Stimulated activated CD8-positive, alpha-beta memory T cell treated with anti-CD3 and anti-CD28 coated beads, Interleukin-15, amount 100 ng/mL, for 1 hour (primary cell): ENCODE results near the gene PPM1A.
"Not testable (repeated sequence)": the region's sequence is repeated elsewhere in the genome, so short reads cannot be mapped to it uniquely, and the experiment has no call there.

Source experiments
- DNase-seq: peaks from one replicate; pipeline ENCODE4 v3.0.0-alpha.2; 2020; ENCODE audit warnings: low read depth

Gene PPM1A

GRCh38 chr14:60266021-60266937 lies 17.3 kb downstream of the PPM1A start:
- no peak for DNase-seq

- DNase-seq, result no peak
These were observed 23.2 kb downstream of the PPM1A start for GRCh38 chr14:60272177-60272576.

GRCh38 chr14:60273956-60274355 lies 24.9 kb downstream of the PPM1A start:
- no peak for DNase-seq

DNA sequence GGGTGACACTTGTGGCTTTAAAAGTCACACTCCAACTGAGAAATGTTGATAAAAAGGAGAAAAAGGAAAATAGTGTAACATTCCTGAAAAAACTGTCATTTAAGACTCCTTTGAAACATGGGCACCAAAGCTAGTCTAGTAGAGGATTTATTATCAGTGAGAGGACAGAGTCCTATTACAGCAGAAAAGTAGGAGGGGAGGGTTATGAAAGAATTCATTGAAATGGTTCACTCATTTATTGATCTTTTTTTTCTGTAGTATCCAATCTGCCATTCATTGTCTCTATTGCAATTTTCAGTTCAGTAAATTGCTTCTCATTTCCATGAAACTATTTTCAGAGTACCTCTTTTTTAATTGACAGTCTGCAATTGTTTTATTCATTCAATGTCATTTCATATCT lies 25.4 kb downstream of the PPM1A start:
- no peak for DNase-seq

- DNase-seq, result no peak
These were observed 26.9 kb downstream of the PPM1A start for GRCh38 chr14:60275932-60276331.

DNA sequence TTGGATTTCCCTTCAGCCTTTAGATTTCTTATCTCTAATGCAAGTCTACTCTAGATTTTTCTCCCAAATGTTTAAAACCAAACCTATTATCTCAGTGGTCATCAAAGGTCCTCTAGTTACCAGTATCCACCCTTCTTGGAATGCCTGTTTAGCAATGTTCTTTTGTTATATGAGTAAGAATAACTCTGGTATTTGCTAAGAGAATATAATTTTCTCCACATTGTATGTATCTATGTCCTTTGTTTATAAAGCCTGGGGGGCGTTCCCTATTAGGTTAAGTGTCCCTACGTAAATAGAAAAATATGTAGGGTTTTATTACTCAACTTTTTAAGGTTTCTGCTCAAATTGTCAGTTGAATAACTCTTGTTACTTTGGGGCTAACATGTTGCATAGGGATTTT lies 27.3 kb downstream of the PPM1A start:
- DNase-seq, result no peak

DNA sequence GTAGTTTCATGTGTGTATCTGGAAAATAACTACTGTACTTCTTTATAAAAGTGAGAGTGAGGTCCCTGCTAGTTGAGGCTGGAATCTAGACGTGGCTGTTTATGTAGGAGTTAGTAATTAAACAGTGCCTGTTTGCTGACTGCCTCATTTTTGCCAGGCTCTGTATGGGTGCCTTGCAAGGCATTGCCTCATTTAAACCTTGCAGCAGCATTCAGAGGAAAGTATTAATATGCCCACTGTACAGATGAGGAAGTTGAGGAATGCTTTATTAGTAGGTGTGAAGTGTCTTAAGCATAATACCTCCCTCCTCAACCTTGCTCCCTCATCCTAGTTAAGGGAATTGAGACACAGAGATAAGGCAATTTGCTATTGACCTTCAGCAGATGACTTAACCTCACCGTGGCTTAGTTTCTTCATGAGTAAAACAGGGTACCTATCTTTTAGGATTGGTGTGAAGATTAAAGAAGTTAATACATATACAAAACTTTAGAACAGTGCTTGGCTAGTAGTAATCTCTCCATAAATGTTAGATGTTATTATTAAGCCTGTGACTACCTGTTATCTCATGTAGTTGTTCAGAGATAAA lies 28.7 kb downstream of the PPM1A start:
- DNase-seq, result no peak

- no peak for DNase-seq
These were observed 29.3 kb downstream of the PPM1A start for GRCh38 chr14:60278350-60278749.

GRCh38 chr14:60287452-60287851 lies 38.4 kb downstream of the PPM1A start:
- DNase-seq, result no peak

- DNase-seq, result no peak
These were observed 39.3 kb downstream of the PPM1A start for GRCh38 chr14:60288279-60288678.

DNA sequence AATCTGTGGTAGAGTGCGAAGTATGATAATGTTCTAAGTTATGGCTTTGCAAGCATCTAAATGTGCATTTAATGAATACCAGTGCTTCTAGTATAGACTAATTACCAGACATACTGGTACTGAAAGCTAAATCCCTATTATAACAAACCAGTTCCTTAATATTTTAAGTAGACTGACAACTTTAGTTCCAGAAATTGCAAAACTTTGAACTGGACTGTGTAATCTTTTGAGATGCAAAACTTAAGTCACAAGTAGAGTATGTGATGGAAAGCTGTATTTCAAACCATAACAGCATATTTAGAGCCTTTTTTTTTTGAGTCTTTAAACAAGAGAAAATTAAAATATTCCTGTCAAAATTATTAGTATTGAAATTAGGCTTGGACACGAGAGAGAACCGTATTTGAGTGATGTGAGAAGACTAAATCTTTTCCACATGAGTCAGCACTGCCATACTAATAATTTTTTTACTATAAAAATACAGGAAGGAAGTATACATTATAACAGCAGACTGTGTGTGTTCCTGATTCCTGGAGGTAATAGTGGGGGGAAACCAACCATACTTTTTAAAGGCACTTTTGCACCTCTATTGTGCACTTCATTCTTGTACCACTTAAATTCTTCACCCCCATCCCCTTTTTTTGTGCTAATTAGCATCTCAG lies 45.5 kb downstream of the PPM1A start:
- DNase-seq, result no peak

DNA sequence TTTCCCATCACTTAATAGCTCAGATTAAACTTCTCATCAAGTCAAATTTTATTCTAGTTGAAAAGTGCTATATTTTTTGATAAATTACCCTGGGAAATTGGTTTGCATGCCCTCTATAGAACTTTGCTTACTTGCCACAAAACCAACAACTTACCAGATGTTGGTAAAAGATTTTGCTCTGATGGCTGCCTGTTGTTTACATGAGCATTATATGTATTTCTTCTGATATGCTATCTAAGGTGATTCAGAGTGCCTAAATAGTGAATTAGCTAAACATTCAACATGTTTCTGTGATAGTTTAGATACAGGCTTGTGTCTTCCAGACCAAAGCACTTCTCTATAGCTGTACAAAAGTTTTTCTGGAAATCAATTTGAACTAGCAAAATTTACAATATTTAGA lies 51.0 kb downstream of the PPM1A start:
- DNase-seq, result no peak

DNA sequence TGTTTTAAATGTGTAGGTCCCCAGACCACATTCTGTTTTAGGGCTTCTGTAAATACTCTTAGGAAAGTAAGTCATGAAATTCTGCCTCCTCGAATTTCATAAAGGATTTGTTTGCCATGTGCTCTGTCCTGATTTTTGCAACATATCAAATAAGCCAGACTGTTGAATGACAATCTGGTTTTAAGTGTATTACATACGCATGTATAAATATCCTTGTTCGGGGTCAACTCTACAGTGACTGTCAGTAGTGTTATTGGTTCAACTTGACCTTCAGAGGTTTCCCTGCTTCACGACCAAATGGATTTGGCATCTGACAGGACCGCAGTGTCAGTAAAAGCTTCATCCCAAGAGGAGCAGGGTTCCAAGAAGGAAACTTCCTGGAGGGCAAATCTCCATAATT lies 52.7 kb downstream of the PPM1A start:
- no peak for DNase-seq

DNA sequence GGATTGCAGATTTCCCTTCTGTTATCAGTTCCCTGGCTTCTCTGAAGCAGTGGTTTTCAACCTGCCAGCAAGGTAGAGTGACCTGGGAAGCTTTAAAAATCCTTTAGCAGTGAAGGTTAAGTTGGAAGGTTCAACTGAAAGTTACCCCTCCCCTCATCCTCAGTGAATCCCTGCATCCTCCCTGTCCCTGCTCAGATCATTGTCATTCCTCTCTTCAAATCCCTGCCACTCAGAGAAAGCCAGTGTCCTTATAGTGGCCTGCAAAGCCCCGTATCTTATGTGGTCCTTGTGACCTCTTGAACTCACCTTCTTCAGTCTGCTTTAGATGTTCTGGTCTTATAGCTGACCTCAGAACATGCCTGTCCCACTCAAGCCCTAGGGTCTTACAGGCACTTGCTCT lies 53.6 kb downstream of the PPM1A start:
- no peak for DNase-seq

DNA sequence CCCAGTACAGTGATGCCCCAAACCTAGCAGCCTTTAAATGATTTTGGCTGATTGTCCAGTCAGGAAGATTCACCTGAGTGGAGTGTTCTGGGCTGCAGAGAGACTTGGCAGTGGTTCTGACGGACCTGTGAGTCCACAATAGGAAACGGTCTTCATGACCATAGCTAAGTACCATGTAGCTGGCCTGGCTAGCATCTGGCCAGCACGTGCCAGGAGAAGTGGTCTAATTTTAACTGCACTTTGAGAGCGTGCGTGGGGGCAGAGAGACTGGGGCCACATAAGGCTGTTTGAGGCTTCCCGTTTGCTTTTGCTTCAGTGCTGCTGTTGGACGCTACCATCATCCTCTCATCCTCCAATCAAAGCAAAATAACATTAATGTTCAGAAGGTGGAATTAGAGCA lies 54.7 kb downstream of the PPM1A start:
- no peak for DNase-seq

GRCh38 chr14:60304509-60304908 lies 55.5 kb downstream of the PPM1A start:
- DNase-seq, result no peak

DNA sequence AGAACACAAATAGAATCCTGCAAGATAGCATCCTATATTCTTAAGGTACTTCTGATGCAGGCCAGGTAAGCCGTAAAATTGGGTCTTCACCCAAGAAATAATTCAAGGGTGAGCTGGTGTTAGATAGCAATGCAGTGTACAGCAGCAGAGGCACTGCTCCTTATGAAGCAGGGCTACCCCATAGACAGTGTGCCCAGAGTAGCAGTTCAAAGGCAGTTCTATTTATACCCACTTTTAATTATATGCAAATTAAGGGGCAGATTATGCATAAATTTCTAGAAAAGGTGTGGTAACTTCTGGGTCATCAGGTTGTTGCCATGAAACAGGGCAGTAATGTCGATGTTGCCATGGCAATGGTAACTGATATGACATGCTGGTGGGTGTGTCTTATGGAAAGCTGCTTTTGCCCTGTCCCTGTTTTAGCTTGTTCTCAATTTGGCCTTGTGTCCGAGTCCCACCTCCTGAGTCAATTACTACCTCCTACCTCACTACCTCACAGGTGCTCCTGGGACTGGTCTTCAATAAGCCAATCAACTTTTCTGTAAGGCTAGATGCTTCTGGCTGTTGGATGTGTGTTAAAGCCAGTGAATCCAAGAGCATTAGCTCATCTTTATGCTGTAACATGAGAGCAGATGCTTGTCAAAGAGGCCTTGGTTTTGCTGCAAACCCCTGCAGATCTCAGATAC lies 61.0 kb downstream of the PPM1A start:
- no peak for DNase-seq

DNA sequence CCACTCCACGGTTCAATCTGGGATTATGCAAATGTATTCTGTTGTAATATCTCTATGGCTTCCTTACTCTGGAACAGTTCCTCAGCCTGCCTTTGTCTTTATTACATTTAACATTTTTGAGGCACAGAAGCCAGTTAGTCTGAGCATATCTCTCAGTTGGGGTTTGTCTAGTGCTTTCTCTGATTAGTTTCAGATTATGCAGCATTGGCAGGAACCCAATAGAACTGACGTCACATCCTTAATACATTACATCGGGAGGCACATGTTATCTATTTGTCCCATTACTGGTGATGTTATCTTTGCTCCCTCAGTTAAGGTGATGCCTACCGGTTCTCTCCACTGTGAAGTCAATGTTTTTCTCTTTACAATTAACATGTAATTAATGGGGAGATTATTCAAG lies 62.4 kb downstream of the PPM1A start:
- no peak for DNase-seq

DNA sequence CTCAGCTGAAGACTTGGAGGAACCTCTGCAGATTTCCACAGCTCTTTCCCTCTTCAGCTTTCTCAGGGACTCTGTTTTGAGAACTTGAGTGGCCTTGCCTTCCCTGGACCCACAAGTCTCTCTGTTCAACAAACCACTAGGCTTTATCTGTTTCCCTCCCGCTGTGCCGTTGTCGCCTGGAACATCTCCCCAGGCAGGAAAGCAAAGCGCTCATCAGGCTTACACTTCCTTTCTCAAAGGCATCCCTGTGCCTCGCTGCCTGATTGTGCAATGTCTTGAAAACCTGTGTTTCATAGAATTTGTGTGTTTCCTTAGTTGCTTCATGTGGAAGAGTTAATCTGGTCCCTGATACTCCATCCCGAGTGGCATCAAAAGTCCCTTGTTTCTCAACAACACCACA lies 64.1 kb downstream of the PPM1A start:
- no peak for DNase-seq

DNA sequence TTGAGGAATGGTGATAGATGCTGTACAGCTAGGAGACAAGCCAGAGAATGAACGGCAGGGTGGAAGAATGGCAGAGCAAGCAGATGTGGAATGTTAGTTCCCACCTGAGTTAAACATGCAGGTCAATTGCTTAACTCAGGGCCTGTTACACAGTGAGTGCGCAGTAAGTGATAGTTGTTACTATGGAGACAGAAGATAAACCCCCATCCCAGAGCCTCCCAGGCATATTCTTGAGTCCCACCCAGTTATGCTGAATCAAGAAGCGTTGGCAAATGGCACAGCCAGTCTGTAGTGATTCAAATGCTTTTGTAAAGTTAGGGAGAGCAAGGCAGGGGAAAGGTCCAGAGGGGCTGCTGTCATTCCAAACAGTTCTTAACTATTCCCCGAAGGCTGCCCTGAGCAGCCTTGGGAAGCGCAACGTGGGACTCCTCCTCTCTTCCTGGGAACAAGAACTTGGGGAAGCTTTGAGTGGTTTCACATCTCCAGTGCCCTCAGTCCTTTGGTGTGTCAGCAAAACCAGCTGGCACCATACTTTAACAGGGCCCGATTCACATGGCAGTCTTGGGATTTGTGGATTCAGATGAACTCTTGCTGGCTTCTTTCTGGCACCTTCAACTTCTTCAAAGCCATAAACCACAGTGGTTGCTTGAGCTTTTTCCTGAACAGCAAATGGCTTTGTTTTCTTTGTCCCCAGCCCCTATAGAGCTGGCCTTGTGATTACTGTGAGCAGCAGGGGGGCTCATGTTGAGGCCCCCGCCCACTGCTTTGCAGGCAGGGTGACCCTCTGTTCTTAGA lies 66.4 kb downstream of the PPM1A start:
- no peak for DNase-seq

DNA sequence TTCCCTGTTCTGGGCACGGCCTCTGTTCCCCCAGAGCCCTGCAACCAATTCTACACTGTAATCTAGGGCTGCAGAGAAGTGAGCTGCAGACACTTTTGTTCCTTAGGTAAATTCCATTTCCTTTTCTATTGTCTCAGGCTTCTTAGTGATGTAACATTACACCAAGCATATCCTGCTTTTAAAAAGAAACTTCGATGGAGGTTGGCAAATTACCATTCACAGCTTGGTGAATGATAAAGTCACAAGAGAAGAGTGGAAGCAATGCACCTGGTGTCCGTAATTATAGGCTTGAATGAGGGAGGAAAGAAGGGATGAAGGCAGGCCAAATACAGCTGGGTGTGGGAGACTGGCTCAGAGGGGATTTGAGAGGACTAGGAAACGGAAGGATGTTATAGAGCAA lies 68.6 kb downstream of the PPM1A start:
- no peak for DNase-seq

DNA sequence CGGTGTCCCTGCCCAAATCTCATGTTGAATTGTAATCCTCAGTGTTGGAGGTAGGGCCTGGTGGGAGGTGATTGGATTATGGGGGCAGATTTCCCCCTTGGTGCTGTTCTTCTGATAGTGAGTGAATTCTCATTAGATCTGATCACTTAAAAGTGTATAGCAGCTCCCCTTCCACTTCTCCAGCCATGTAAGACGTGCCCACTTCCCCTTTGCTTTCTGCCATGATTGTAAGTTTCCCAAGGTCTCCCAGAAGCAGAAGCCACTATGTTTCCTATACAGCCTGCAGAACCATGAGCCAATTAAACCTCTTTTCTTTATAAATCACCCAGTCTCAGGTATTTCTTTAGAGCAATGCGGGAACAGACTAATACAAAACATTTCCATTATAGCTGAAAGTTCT lies 71.8 kb downstream of the PPM1A start:
- not testable (repeated sequence) for DNase-seq
